ENCODE data around the gene SMYD3. TPM values are rescaled to one million over a fixed set of nuclear protein-coding genes. Genes with fewer than 3 reads are reported as not detected.
A peak's percentile ranks its signal among the peaks of the same experiment; 100 is the strongest.

Gene SMYD3
- total and polyA plus RNA-seq, 9 of the 15 experiments (the other 6 are each of a cell fraction or from before 2014, with no cell fraction given): 128 to 440 (median 197) TPM

DNA sequence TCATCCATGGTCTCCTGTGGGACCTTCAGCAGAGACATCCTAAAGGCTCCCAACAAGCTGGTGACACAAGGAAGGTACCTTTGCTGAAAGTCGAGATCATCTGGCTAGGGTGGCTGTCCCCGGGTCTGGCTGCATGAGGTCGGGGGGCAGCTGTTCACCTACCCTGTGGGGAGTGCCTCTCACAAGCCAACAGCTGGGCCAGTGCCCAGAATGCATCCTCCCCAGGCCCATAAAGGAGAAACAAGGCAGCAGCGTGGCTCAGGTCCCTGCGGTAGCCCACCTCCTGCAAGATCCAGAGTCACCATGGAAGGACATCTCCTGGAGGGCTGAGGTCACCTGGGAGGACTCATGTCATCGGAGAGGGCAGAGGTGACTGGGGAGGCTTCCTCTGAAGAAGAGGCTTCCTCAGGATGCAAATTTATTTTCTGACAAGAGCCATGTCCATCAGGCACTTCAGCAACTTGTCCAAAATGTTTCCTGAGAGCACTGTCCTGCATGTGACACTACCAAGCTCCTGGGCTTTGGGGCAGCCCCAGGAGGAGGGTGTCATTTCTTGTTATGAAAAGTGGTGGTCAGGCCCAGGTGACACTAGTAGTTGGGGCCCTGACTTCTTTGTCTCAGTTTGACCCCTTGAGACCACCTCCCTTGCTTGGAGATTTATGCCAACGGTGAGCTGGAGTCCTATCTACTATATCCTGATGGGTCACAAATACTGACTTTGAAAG, 6.7 kb upstream of the SMYD3 start:
- WGBS (ENCODE audit: insufficient coverage, low coverage, missing lambda C conversion rate): 31% methylated on average over 7 of the region's 7 CpGs
- POLR2A ChIA-PET: no interaction called here

More for the DNA sequence above, 6.7 kb upstream of the SMYD3 start:
- Histone ChIP-seq H2AFZ (ENCODE audit: low read depth, low read length) (no peak overlapping the region), H3K27me3 (ENCODE audit: control insufficient read depth in 2 of 2, insufficient read depth in 2 of 2, low read length in 2 of 2) (peaks cover 0 to 22% of the 10 kb centered on the region in 2 experiments; a peak in 2 of 5 replicates), H4K20me1 (replicated peaks; ENCODE audit: control insufficient read depth, insufficient read depth, low read length) (no peaks in the 10 kb centered on the region), H3K4me2 (ENCODE audit: insufficient read depth, low read length) (peak overlapping the region; percentile 29), H3K9me1 (ENCODE audit: control insufficient read depth, insufficient read depth, low read length) (no peaks in the 10 kb centered on the region), H3K9me3 (replicated peaks; ENCODE audit: control insufficient read depth, insufficient read depth, low read depth, low read length) (peaks cover 30% of the 10 kb centered on the region), H3K4me3 (no peak overlapping the region), H3K36me3 (ENCODE audit: control insufficient read depth, insufficient read depth, low read length) (no peaks in the 10 kb centered on the region), H3K4me1 (replicated peaks in 1 of 2; ENCODE audit: control insufficient read depth in 2 of 2, insufficient read depth in 2 of 2, low read length in 2 of 2) (peaks cover 0 to 22% of the 10 kb centered on the region in 2 experiments; a peak in 2 of 5 replicates), H3K27ac (ENCODE audit: extremely low read depth, low read depth, low read length) (no peak overlapping the region), H3K9ac (ENCODE audit: insufficient read depth in 1 of 2, low read depth in 2 of 2, low read length in 2 of 2) (no peak overlapping the region), H3K79me2 (ENCODE audit: control insufficient read depth, insufficient read depth, low read length) (no peaks in the 10 kb centered on the region)
- no TSS peak for BruUV-seq (replicated peaks)
- no peak for DNase-seq (ENCODE audit: extremely low read depth in 1 of 4, low spot score in 3 of 4)
- CTCF ChIA-PET (ENCODE audit: low intra/inter-chr PET ratio): interaction anchor here (0.6 kb wide), 1 partner anchor 495 kb away, joined by 3 read pairs; no protein-coding TSS in a partner anchor
- peak; percentile 11 for FAIRE-seq
- intact Hi-C loops (cut with micrococcal nuclease): no loop called here
- ATAC-seq: no peak
- in situ Hi-C loops (cut with MboI): no loop called here
- TF ChIP-seq MEIS2 (IDR thresholded peaks at IDR 0.05; ENCODE audit: partially characterized antibody) (no peak), E2F5 (CRISPR knock-in tag; IDR thresholded peaks at IDR 0.05) (no peak), ZNF699 (CRISPR knock-in tag; IDR thresholded peaks at IDR 0.05; ENCODE audit: insufficient replicate concordance) (no peak), ZBTB9 (CRISPR knock-in tag; IDR thresholded peaks at IDR 0.05) (no peak), ZNF133 (CRISPR knock-in tag; IDR thresholded peaks at IDR 0.05) (no peak), ZNF212 (CRISPR knock-in tag; IDR thresholded peaks at IDR 0.05) (no peak), ZBED1 (IDR thresholded peaks at IDR 0.05) (no peak), KDM2B (CRISPR knock-in tag; IDR thresholded peaks at IDR 0.05) (no peak), ESRRA (IDR thresholded peaks at IDR 0.05; ENCODE audit: borderline replicate concordance, low read depth) (no peak)
- TF ChIP-seq, protein P1, sequence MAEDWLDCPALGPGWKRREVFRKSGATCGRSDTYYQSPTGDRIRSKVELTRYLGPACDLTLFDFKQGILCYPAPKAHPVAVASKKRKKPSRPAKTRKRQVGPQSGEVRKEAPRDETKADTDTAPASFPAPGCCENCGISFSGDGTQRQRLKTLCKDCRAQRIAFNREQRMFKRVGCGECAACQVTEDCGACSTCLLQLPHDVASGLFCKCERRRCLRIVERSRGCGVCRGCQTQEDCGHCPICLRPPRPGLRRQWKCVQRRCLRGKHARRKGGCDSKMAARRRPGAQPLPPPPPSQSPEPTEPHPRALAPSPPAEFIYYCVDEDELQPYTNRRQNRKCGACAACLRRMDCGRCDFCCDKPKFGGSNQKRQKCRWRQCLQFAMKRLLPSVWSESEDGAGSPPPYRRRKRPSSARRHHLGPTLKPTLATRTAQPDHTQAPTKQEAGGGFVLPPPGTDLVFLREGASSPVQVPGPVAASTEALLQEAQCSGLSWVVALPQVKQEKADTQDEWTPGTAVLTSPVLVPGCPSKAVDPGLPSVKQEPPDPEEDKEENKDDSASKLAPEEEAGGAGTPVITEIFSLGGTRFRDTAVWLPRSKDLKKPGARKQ (CRISPR knock-in tag; IDR thresholded peaks at IDR 0.05): no peak

Measured in K562 (cell line).